HEK293 (cell line): ENCODE data around the gene ENAH.
A peak's percentile ranks its signal among the peaks of the same experiment; 100 is the strongest.

Experiments used
- BCL11A ChIP-seq: fragments of 450-650 bp; formaldehyde crosslinking; IDR thresholded peaks from 2 replicates; pipeline ENCODE4 v1.5.1; 2016; ENCODE audit warnings: low read depth, missing biosample characterization, missing genetic modification characterization
- CTCF ChIP-seq: fragments of 450-650 bp; formaldehyde crosslinking; IDR thresholded peaks from 2 replicates; pipeline ENCODE4 v1.5.1; 2016; ENCODE audit warnings: missing biosample characterization, missing genetic modification characterization
- FEZF1 ChIP-seq: fragments of 450-650 bp; formaldehyde crosslinking; IDR thresholded peaks from 2 replicates; pipeline ENCODE4 v1.5.1; 2016; ENCODE audit warnings: missing biosample characterization, missing genetic modification characterization
- GLI2 ChIP-seq: fragments of 450-650 bp; formaldehyde crosslinking; IDR thresholded peaks from 2 replicates; pipeline ENCODE4; 2017; ENCODE audit warnings: missing biosample characterization, missing genetic modification characterization, low read depth, borderline replicate concordance
- GLIS2 ChIP-seq: fragments of 450-650 bp; formaldehyde crosslinking; IDR thresholded peaks from 2 replicates; pipeline ENCODE4 v1.5.1; 2016; ENCODE audit warnings: missing biosample characterization, missing genetic modification characterization
- HOXD13 ChIP-seq: sonication (generic); formaldehyde crosslinking; IDR thresholded peaks from 2 replicates; pipeline ENCODE4 v1.8.0; 2022; ENCODE audit warnings: missing genetic modification reagents, borderline replicate concordance
- SCRT1 ChIP-seq: fragments of 450-650 bp; formaldehyde crosslinking; IDR thresholded peaks from 2 replicates; pipeline ENCODE4 v1.5.1; 2016; ENCODE audit warnings: missing biosample characterization, missing genetic modification characterization, borderline replicate concordance
- SP2 ChIP-seq: fragments of 450-650 bp; formaldehyde crosslinking; IDR thresholded peaks from 2 replicates; pipeline ENCODE4 v1.5.1; 2016; ENCODE audit warnings: missing biosample characterization, missing genetic modification characterization
- ZEB2 ChIP-seq: fragments of 450-650 bp; formaldehyde crosslinking; IDR thresholded peaks from 2 replicates; pipeline ENCODE4 v1.5.1; 2016; ENCODE audit warnings: missing biosample characterization, missing genetic modification characterization
- ZNF157 ChIP-seq: fragments of 450-650 bp; formaldehyde crosslinking; IDR thresholded peaks from 2 replicates; pipeline ENCODE4 v1.5.1; 2016; ENCODE audit warnings: missing biosample characterization, missing genetic modification characterization
- ZNF16 ChIP-seq: fragments of 450-650 bp; formaldehyde crosslinking; IDR thresholded peaks from 2 replicates; pipeline ENCODE4 v1.5.1; 2016; ENCODE audit warnings: low read depth, missing biosample characterization, missing genetic modification characterization
- ZNF174 ChIP-seq: fragments of 450-650 bp; formaldehyde crosslinking; IDR thresholded peaks from 2 replicates; pipeline ENCODE4 v1.5.0; 2017; ENCODE audit warnings: missing biosample characterization, mild to moderate bottlenecking, missing genetic modification characterization
- ZNF19 ChIP-seq: fragments of 450-650 bp; formaldehyde crosslinking; IDR thresholded peaks from 2 replicates; pipeline ENCODE4; 2016; ENCODE audit warnings: missing biosample characterization, missing genetic modification characterization, low read depth
- ZNF423 ChIP-seq: fragments of 450-650 bp; formaldehyde crosslinking; IDR thresholded peaks from 2 replicates; pipeline ENCODE4 v1.5.1; 2016; ENCODE audit warnings: missing biosample characterization, missing genetic modification characterization
- ZNF596 ChIP-seq: fragments of 450-650 bp; IDR thresholded peaks from 2 replicates; pipeline ENCODE4 v1.5.0; 2018; ENCODE audit warnings: missing biosample characterization, mild to moderate bottlenecking, missing genetic modification characterization, moderate library complexity
- ZNF629 ChIP-seq: fragments of 450-650 bp; formaldehyde crosslinking; IDR thresholded peaks from 2 replicates; pipeline ENCODE4 v1.5.1; 2017; ENCODE audit warnings: missing biosample characterization, missing genetic modification characterization
- ZNF658 ChIP-seq: fragments of 450-650 bp; formaldehyde crosslinking; IDR thresholded peaks from 2 replicates; pipeline ENCODE4; 2016; ENCODE audit warnings: missing biosample characterization, missing genetic modification characterization
- ZNF677 ChIP-seq: fragments of 450-650 bp; IDR thresholded peaks from 2 replicates; pipeline ENCODE4 v1.5.0; 2018; ENCODE audit warnings: missing biosample characterization, mild to moderate bottlenecking, missing genetic modification characterization, moderate library complexity
- ZNF792 ChIP-seq: fragments of 450-650 bp; formaldehyde crosslinking; IDR thresholded peaks from 2 replicates; pipeline ENCODE4 v1.5.1; 2016; ENCODE audit warnings: missing biosample characterization, missing genetic modification characterization
- TF ChIP-seq, protein P1 (sequence below): fragments of 450-650 bp; formaldehyde crosslinking; IDR thresholded peaks from 2 replicates; pipeline ENCODE4 v1.5.1; 2016; ENCODE audit warnings: missing biosample characterization, missing genetic modification characterization, borderline replicate concordance
- TF ChIP-seq, protein P2 (sequence below): fragments of 450-650 bp; formaldehyde crosslinking; IDR thresholded peaks from 2 replicates; pipeline ENCODE4 v1.5.1; 2017; ENCODE audit warnings: missing biosample characterization, mild to moderate bottlenecking, missing genetic modification characterization, moderate library complexity
- TF ChIP-seq, protein P3 (sequence below): fragments of 450-650 bp; formaldehyde crosslinking; IDR thresholded peaks from 2 replicates; pipeline ENCODE4 v1.5.1; 2016; ENCODE audit warnings: missing biosample characterization, missing genetic modification characterization
- TF ChIP-seq, protein P4 (sequence below): fragments of 450-650 bp; formaldehyde crosslinking; IDR thresholded peaks from 2 replicates; pipeline ENCODE4 v1.5.1; 2016; ENCODE audit warnings: missing biosample characterization, missing genetic modification characterization
- TF ChIP-seq, protein P5 (sequence below): fragments of 450-650 bp; formaldehyde crosslinking; IDR thresholded peaks from 2 replicates; pipeline ENCODE4 v1.5.1; 2016; ENCODE audit warnings: missing biosample characterization, missing genetic modification characterization
- TF ChIP-seq, protein P6 (sequence below): fragments of 450-650 bp; formaldehyde crosslinking; IDR thresholded peaks from 2 replicates; pipeline ENCODE4 v1.5.1; 2016; ENCODE audit warnings: missing biosample characterization, missing genetic modification characterization

Gene ENAH

GRCh38 chr1:225694151-225694603 lies 41.3 kb upstream of the ENAH start (continued):
- TF ChIP-seq, protein P1, sequence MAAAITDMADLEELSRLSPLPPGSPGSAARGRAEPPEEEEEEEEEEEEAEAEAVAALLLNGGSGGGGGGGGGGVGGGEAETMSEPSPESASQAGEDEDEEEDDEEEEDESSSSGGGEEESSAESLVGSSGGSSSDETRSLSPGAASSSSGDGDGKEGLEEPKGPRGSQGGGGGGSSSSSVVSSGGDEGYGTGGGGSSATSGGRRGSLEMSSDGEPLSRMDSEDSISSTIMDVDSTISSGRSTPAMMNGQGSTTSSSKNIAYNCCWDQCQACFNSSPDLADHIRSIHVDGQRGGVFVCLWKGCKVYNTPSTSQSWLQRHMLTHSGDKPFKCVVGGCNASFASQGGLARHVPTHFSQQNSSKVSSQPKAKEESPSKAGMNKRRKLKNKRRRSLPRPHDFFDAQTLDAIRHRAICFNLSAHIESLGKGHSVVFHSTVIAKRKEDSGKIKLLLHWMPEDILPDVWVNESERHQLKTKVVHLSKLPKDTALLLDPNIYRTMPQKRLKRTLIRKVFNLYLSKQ (tag by site-specific recombination): no peak
- TF ChIP-seq, protein P2, sequence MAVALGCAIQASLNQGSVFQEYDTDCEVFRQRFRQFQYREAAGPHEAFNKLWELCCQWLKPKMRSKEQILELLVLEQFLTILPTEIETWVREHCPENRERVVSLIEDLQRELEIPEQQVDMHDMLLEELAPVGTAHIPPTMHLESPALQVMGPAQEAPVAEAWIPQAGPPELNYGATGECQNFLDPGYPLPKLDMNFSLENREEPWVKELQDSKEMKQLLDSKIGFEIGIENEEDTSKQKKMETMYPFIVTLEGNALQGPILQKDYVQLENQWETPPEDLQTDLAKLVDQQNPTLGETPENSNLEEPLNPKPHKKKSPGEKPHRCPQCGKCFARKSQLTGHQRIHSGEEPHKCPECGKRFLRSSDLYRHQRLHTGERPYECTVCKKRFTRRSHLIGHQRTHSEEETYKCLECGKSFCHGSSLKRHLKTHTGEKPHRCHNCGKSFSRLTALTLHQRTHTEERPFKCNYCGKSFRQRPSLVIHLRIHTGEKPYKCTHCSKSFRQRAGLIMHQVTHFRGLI (tag by site-specific recombination): peak; percentile 56; the same call in 1 of the 2 replicates
- TF ChIP-seq FEZF1 (tag by site-specific recombination): peak; percentile 62
- TF ChIP-seq, protein P3, sequence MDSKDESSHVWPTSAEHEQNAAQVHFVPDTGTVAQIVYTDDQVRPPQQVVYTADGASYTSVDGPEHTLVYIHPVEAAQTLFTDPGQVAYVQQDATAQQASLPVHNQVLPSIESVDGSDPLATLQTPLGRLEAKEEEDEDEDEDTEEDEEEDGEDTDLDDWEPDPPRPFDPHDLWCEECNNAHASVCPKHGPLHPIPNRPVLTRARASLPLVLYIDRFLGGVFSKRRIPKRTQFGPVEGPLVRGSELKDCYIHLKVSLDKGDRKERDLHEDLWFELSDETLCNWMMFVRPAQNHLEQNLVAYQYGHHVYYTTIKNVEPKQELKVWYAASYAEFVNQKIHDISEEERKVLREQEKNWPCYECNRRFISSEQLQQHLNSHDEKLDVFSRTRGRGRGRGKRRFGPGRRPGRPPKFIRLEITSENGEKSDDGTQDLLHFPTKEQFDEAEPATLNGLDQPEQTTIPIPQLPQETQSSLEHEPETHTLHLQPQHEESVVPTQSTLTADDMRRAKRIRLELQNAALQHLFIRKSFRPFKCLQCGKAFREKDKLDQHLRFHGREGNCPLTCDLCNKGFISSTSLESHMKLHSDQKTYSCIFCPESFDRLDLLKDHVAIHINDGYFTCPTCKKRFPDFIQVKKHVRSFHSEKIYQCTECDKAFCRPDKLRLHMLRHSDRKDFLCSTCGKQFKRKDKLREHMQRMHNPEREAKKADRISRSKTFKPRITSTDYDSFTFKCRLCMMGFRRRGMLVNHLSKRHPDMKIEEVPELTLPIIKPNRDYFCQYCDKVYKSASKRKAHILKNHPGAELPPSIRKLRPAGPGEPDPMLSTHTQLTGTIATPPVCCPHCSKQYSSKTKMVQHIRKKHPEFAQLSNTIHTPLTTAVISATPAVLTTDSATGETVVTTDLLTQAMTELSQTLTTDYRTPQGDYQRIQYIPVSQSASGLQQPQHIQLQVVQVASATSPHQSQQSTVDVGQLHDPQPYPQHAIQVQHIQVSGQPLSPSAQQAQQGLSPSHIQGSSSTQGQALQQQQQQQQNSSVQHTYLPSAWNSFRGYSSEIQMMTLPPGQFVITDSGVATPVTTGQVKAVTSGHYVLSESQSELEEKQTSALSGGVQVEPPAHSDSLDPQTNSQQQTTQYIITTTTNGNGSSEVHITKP (tag by site-specific recombination): 0 out of 2 replicates have a peak, but pooled peaks have one; percentile 22
- no peak for TF ChIP-seq ZNF19 (tag by site-specific recombination)
- TF ChIP-seq, protein P4, sequence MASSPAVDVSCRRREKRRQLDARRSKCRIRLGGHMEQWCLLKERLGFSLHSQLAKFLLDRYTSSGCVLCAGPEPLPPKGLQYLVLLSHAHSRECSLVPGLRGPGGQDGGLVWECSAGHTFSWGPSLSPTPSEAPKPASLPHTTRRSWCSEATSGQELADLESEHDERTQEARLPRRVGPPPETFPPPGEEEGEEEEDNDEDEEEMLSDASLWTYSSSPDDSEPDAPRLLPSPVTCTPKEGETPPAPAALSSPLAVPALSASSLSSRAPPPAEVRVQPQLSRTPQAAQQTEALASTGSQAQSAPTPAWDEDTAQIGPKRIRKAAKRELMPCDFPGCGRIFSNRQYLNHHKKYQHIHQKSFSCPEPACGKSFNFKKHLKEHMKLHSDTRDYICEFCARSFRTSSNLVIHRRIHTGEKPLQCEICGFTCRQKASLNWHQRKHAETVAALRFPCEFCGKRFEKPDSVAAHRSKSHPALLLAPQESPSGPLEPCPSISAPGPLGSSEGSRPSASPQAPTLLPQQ (tag by site-specific recombination): peak; percentile 85
- no peak for TF ChIP-seq SCRT1 (tag by site-specific recombination)
- no peak for TF ChIP-seq BCL11A
- TF ChIP-seq, protein P5, sequence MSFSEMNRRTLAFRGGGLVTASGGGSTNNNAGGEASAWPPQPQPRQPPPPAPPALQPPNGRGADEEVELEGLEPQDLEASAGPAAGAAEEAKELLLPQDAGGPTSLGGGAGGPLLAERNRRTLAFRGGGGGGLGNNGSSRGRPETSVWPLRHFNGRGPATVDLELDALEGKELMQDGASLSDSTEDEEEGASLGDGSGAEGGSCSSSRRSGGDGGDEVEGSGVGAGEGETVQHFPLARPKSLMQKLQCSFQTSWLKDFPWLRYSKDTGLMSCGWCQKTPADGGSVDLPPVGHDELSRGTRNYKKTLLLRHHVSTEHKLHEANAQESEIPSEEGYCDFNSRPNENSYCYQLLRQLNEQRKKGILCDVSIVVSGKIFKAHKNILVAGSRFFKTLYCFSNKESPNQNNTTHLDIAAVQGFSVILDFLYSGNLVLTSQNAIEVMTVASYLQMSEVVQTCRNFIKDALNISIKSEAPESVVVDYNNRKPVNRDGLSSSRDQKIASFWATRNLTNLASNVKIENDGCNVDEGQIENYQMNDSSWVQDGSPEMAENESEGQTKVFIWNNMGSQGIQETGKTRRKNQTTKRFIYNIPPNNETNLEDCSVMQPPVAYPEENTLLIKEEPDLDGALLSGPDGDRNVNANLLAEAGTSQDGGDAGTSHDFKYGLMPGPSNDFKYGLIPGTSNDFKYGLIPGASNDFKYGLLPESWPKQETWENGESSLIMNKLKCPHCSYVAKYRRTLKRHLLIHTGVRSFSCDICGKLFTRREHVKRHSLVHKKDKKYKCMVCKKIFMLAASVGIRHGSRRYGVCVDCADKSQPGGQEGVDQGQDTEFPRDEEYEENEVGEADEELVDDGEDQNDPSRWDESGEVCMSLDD: no peak
- no peak for TF ChIP-seq ZNF658 (tag by site-specific recombination)
- no peak for TF ChIP-seq CTCF (tag by site-specific recombination)
- peak; percentile 54; the same call in 1 of the 2 replicates for TF ChIP-seq ZEB2 (tag by site-specific recombination)
- no peak for TF ChIP-seq ZNF16
- no peak for TF ChIP-seq ZNF677 (tag by site-specific recombination)
- no peak for TF ChIP-seq ZNF174 (tag by site-specific recombination)
- 0 out of 2 replicates have a peak, but pooled peaks have one; percentile 30 for TF ChIP-seq GLI2 (tag by site-specific recombination)
- TF ChIP-seq HOXD13: no peak
- no peak for TF ChIP-seq SP2 (tag by site-specific recombination)
- TF ChIP-seq, protein P6, sequence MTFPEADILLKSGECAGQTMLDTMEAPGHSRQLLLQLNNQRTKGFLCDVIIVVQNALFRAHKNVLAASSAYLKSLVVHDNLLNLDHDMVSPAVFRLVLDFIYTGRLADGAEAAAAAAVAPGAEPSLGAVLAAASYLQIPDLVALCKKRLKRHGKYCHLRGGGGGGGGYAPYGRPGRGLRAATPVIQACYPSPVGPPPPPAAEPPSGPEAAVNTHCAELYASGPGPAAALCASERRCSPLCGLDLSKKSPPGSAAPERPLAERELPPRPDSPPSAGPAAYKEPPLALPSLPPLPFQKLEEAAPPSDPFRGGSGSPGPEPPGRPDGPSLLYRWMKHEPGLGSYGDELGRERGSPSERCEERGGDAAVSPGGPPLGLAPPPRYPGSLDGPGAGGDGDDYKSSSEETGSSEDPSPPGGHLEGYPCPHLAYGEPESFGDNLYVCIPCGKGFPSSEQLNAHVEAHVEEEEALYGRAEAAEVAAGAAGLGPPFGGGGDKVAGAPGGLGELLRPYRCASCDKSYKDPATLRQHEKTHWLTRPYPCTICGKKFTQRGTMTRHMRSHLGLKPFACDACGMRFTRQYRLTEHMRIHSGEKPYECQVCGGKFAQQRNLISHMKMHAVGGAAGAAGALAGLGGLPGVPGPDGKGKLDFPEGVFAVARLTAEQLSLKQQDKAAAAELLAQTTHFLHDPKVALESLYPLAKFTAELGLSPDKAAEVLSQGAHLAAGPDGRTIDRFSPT: no peak
- TF ChIP-seq ZNF596 (tag by site-specific recombination): no peak
- no peak for TF ChIP-seq ZNF157 (tag by site-specific recombination)
- peak; percentile 70 for TF ChIP-seq ZNF629 (tag by site-specific recombination)
- TF ChIP-seq ZNF792: no peak
- TF ChIP-seq ZNF423 (tag by site-specific recombination): no peak
- TF ChIP-seq GLIS2 (tag by site-specific recombination): no peak
